ENCODE measurements around the gene TLCD1.

- TF ChIP-seq ZNF530 (tag by site-specific recombination; IDR thresholded peaks at IDR 0.05; ENCODE audit: low read depth) (no peak), ZNF777 (tag by site-specific recombination; IDR thresholded peaks at IDR 0.05; ENCODE audit: borderline replicate concordance) (no peak), ZBTB26 (tag by site-specific recombination; optimal IDR thresholded peaks at IDR 0.05) (no peak), ZNF18 (tag by site-specific recombination; IDR thresholded peaks at IDR 0.05) (no peak), ZNF768 (tag by site-specific recombination; IDR thresholded peaks at IDR 0.05) (no peak)
Observed at GRCh38 chr17:28749516-28750177, 23.6 kb upstream of the TLCD1 start.
